ENCODE results near the gene MAGEL2.

- TF ChIP-seq CTCF (IDR thresholded peaks at IDR 0.05) (no peak), POLR2A (IDR thresholded peaks at IDR 0.05) (no peak)
Measured at GRCh38 chr15:23645371-23646164, 2.1 kb downstream of the MAGEL2 start.
